ENCODE measurements around the gene CKAP5.
A peak's percentile ranks its signal among the peaks of the same experiment; 100 is the strongest.

The CKAP5 gene

DNA sequence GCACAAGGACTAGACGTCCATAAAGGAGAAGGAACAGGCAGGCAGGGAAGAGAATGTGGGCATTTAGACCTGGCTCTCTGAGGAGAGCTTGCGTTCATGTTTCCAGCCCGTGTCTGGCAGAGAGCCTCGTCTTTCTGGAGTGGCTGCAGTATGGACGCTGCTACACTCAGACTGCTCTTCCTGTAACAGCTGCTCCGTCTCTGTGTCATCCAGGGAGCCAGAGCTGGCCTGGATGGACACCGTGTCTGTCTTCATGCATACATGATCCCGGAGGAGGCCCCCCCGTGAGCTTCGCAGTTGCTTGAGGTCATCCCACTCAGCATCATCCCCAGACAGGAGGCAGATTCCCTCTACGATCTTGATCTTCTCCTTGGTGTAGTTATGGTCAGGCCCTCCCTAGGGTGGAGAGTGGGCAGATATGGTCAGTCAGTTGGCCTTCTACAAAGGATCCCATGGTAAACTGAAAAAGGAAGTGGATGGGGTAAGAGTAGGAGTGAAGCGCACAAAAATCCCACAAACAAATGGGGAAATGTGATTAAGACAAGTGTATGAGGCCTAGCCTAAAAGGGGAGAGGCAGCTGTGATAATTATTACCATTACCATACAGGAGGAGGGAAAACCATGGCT, 13.0 kb upstream of the CKAP5 start:
- Mint-ChIP-seq H3K4me1 (no peaks in the 10 kb centered on the region), H3K36me3 (ENCODE audit: low read depth) (peaks cover 72% of the 10 kb centered on the region), H3K27ac (peak overlapping the region; percentile 86), H3K9me3 (no peaks in the 10 kb centered on the region), H3K4me3 (no peak overlapping the region), H3K27me3 (ENCODE audit: low read depth, poor library complexity) (no peaks in the 10 kb centered on the region)
- TF ChIP-seq, protein P1, sequence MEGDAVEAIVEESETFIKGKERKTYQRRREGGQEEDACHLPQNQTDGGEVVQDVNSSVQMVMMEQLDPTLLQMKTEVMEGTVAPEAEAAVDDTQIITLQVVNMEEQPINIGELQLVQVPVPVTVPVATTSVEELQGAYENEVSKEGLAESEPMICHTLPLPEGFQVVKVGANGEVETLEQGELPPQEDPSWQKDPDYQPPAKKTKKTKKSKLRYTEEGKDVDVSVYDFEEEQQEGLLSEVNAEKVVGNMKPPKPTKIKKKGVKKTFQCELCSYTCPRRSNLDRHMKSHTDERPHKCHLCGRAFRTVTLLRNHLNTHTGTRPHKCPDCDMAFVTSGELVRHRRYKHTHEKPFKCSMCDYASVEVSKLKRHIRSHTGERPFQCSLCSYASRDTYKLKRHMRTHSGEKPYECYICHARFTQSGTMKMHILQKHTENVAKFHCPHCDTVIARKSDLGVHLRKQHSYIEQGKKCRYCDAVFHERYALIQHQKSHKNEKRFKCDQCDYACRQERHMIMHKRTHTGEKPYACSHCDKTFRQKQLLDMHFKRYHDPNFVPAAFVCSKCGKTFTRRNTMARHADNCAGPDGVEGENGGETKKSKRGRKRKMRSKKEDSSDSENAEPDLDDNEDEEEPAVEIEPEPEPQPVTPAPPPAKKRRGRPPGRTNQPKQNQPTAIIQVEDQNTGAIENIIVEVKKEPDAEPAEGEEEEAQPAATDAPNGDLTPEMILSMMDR (IDR thresholded peaks at IDR 0.05), result no peak
- no peak for DNase-seq

GRCh38 chr11:46857666-46858065, 11.6 kb upstream of the CKAP5 start:
- no peaks in the 10 kb centered on the region for H3K9me3 Mint-ChIP-seq
- TF ChIP-seq, protein P1 (IDR thresholded peaks at IDR 0.05), result no peak
- H3K4me1 Mint-ChIP-seq, result no peaks in the 10 kb centered on the region
- peak overlapping the region; percentile 66 for H3K27ac Mint-ChIP-seq
- H3K36me3 Mint-ChIP-seq (ENCODE audit: low read depth), result peaks cover 60% of the 10 kb centered on the region
- no peaks in the 10 kb centered on the region for H3K27me3 Mint-ChIP-seq (ENCODE audit: low read depth, poor library complexity)
- DNase-seq, result no peak
- H3K4me3 Mint-ChIP-seq, result no peak overlapping the region

DNA sequence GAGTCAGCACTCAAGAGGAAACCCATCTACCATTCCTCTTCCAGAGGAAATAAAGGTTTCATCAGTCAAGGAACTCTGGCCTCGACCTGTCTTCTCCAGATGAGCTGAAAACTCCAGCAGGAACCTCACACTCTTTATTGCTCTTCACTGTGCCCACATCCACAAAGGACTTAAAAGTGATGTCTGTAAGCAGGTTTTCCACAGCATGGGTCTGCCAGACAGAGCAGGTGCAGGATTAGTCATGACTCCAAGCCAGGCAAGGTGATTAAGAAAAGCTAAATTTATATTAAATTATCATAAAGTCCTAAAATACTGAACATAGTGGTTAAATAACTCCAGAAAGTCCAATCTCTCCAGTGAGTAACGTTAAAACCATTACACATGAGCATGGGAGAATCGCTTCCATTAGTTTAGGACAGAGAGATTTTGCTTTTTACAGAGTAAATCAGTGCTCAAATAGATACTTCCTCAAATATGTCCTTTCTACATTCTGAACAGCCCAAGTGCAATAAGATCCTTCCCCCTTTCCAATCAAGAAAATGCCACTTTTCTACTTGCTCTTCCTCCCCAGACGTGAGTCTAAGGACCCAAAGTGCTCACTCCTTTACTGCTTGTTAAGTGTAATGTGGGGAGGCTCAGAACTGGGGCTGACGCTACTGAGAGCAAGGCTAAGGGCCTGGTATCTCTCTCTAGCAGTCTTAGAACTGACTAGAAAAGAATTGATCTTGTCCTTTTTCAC, 10.7 kb upstream of the CKAP5 start:
- H3K36me3 Mint-ChIP-seq (ENCODE audit: low read depth), result peaks cover 52% of the 10 kb centered on the region
- H3K27me3 Mint-ChIP-seq (ENCODE audit: low read depth, poor library complexity), result no peaks in the 10 kb centered on the region
- no peaks in the 10 kb centered on the region for H3K4me1 Mint-ChIP-seq
- TF ChIP-seq, protein P1 (IDR thresholded peaks at IDR 0.05), result no peak
- peak overlapping the region; percentile 70 for H3K27ac Mint-ChIP-seq
- no peak for DNase-seq
- no peak overlapping the region for H3K4me3 Mint-ChIP-seq
- no peaks in the 10 kb centered on the region for H3K9me3 Mint-ChIP-seq

DNA sequence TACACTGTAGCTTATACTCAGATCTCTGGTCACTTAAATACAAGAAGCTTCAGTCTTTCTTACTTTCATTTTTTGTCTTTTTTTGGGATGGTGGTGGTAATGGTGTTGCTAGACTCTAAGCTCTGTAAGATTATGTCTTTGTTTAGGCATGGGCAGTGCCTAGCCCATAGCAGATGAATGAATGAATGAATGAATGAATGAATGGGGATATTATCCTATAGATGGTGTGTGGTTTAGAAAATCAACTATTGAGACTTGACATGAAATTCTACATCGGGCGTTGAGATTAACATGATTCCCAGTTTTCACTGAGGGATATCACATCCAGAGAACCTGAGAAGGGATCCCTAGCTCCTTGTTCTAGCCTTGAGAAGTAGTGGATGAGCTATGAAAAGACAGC, 9.8 kb upstream of the CKAP5 start:
- H3K4me3 Mint-ChIP-seq, result no peak overlapping the region
- TF ChIP-seq, protein P1 (IDR thresholded peaks at IDR 0.05), result no peak
- H3K27me3 Mint-ChIP-seq (ENCODE audit: low read depth, poor library complexity), result no peaks in the 10 kb centered on the region
- H3K9me3 Mint-ChIP-seq, result peaks cover 4% of the 10 kb centered on the region
- H3K4me1 Mint-ChIP-seq, result no peaks in the 10 kb centered on the region
- no peak for DNase-seq
- H3K27ac Mint-ChIP-seq, result no peak overlapping the region
- peaks cover 50% of the 10 kb centered on the region for H3K36me3 Mint-ChIP-seq (ENCODE audit: low read depth)

GRCh38 chr11:46855167-46855566, 9.1 kb upstream of the CKAP5 start:
- Mint-ChIP-seq H3K27ac (no peak overlapping the region), H3K4me3 (no peak overlapping the region), H3K27me3 (ENCODE audit: low read depth, poor library complexity) (no peaks in the 10 kb centered on the region), H3K4me1 (no peaks in the 10 kb centered on the region), H3K36me3 (ENCODE audit: low read depth) (peaks cover 43% of the 10 kb centered on the region), H3K9me3 (peaks cover 4% of the 10 kb centered on the region)
- TF ChIP-seq, protein P1 (IDR thresholded peaks at IDR 0.05), result no peak
- DNase-seq, result no peak

All from nephron progenitor cell (in vitro differentiated cells).